MCF 10A (cell line): ENCODE data around the gene MED12. TPM values are rescaled to one million over a fixed set of nuclear protein-coding genes. Genes with fewer than 3 reads are reported as not detected.

Experiments
- BruUV-seq: library from RNA; stranded (reverse); fragments of 400-500 nt; replicated peaks from 2 replicates; lab custom pipeline; 2021; lab: Mats Ljungman, UMichigan
- CTCF ChIA-PET: fragments of 300-600 bp; sonication (Branson Sonifier 250); formaldehyde crosslinking; extraction: SDS; loops from one replicate; lab custom pipeline; 2021; ENCODE audit warnings: antibody characterized with exemption, inconsistent platforms; lab: Yijun Ruan, JAX
- POLR2A ChIA-PET: fragments of 300-600, 350-650 bp; sonication (Branson Sonifier 250); formaldehyde crosslinking; extraction: SDS; loops from one replicate; lab custom pipeline; 2020; ENCODE audit warnings: antibody characterized with exemption, inconsistent platforms; lab: Yijun Ruan, JAX
- DNase-seq: peaks from one replicate; pipeline ENCODE4 v3.0.0-alpha.2; 2018; ENCODE audit not compliant: unreplicated experiment
- H3K27ac Mint-ChIP-seq: one replicate; pipeline ENCODE4 v1.8.0; 2022; ENCODE audit warnings: mild to moderate bottlenecking, low read depth, mixed read lengths; ENCODE audit not compliant: unreplicated experiment
- H3K27me3 Mint-ChIP-seq: one replicate; pipeline ENCODE4 v1.8.0; 2022; ENCODE audit warnings: mixed read lengths; ENCODE audit not compliant: insufficient read depth, unreplicated experiment
- H3K36me3 Mint-ChIP-seq: one replicate; pipeline ENCODE4 v1.8.0; 2022; ENCODE audit warnings: mild to moderate bottlenecking, moderate library complexity, mixed read lengths; ENCODE audit not compliant: insufficient read depth, unreplicated experiment
- H3K4me1 Mint-ChIP-seq: one replicate; pipeline ENCODE4 v1.8.0; 2022; ENCODE audit warnings: mixed read lengths; ENCODE audit not compliant: insufficient read depth, unreplicated experiment
- H3K4me3 Mint-ChIP-seq: one replicate; pipeline ENCODE4 v1.8.0; 2022; ENCODE audit warnings: mild to moderate bottlenecking, moderate library complexity, mixed read lengths; ENCODE audit not compliant: unreplicated experiment
- H3K9me3 Mint-ChIP-seq: one replicate; pipeline ENCODE4 v1.8.0; 2022; ENCODE audit warnings: mixed read lengths; ENCODE audit not compliant: unreplicated experiment
- CTCF ChIP-seq: fragments of 200-600 bp; IDR thresholded peaks from one replicate; pipeline ENCODE4 v1.8.0; 2022; ENCODE audit warnings: antibody characterized with exemption, mild to moderate bottlenecking; ENCODE audit not compliant: unreplicated experiment
- intact Hi-C: fragments of 100-400 bp; cut with micrococcal nuclease; formaldehyde crosslinking; loops from 2 replicates; pipeline ENCODE4 v1.14.1; 2022
- total RNA-seq: library from RNA; stranded (reverse); gene quantifications from 2 replicates; pipeline ENCODE4 v1.2.3, GENCODE V29; 2022

The MED12 gene
- total RNA-seq, 1 experiment from 2014 or later = 36.6 TPM

GRCh38 chrX:71151366-71151765 is 33.0 kb downstream of the MED12 start:
- POLR2A ChIA-PET = no interaction called here
- H3K27me3 Mint-ChIP-seq = peaks cover 56% of the 10 kb centered on the region
- H3K27ac Mint-ChIP-seq = no peak overlapping the region

GRCh38 chrX:71154196-71154595 is 35.8 kb downstream of the MED12 start:
- intact Hi-C loops = no loop called here
- BruUV-seq = no TSS peak
- H3K9me3 Mint-ChIP-seq = no peaks in the 10 kb centered on the region
- DNase-seq = no peak
- ChIA-PET CTCF (interaction anchor here (0.6 kb wide), 1 partner anchor 25 kb away, joined by 3 read pairs; no protein-coding TSS in a partner anchor), POLR2A (no interaction called here)
- H3K4me1 Mint-ChIP-seq = no peaks in the 10 kb centered on the region
- no peaks in the 10 kb centered on the region for H3K36me3 Mint-ChIP-seq
- no peak overlapping the region for H3K4me3 Mint-ChIP-seq
- peaks cover 52% of the 10 kb centered on the region for H3K27me3 Mint-ChIP-seq
- no peak overlapping the region for H3K27ac Mint-ChIP-seq
- no peak for TF ChIP-seq CTCF

More at GRCh38 chrX:71151366-71151765, 33.0 kb downstream of the MED12 start:
- intact Hi-C loops = no loop called here
- TF ChIP-seq CTCF = no peak
- DNase-seq = no peak
- Mint-ChIP-seq H3K4me3 (no peak overlapping the region), H3K4me1 (no peaks in the 10 kb centered on the region), H3K36me3 (peaks cover 6% of the 10 kb centered on the region), H3K9me3 (no peaks in the 10 kb centered on the region)
- CTCF ChIA-PET = no interaction called here
- BruUV-seq = no TSS peak

GRCh38 chrX:71154641-71155040 is 36.2 kb downstream of the MED12 start:
- TF ChIP-seq CTCF = no peak
- Mint-ChIP-seq H3K4me3 (no peak overlapping the region), H3K27me3 (peaks cover 52% of the 10 kb centered on the region), H3K4me1 (no peaks in the 10 kb centered on the region), H3K27ac (no peak overlapping the region), H3K9me3 (no peaks in the 10 kb centered on the region), H3K36me3 (no peaks in the 10 kb centered on the region)
- BruUV-seq = no TSS peak
- intact Hi-C loops = no loop called here
- DNase-seq = no peak
- CTCF ChIA-PET = interaction anchor here (0.6 to 0.8 kb wide), 2 partner anchors 24 to 25 kb away, joined by 3 read pairs; no protein-coding TSS in a partner anchor
- POLR2A ChIA-PET = no interaction called here

- Mint-ChIP-seq H3K4me3 (no peak overlapping the region), H3K27me3 (peaks cover 40% of the 10 kb centered on the region), H3K27ac (no peak overlapping the region), H3K36me3 (no peaks in the 10 kb centered on the region), H3K9me3 (no peaks in the 10 kb centered on the region), H3K4me1 (no peaks in the 10 kb centered on the region)
- intact Hi-C loops = no loop called here
- no TSS peak for BruUV-seq
- CTCF ChIA-PET = interaction anchor here (0.7 kb wide), 1 partner anchor 30 kb away, joined by 4 read pairs; no protein-coding TSS in a partner anchor
- no peak for DNase-seq
- POLR2A ChIA-PET = interaction anchor here (0.6 kb wide), 1 partner anchor 64 kb away, joined by 3 read pairs; no protein-coding TSS in a partner anchor
- no peak for TF ChIP-seq CTCF
These were observed 40.2 kb downstream of the MED12 start for GRCh38 chrX:71158603-71159002.
